ENCODE data around the gene RNF123.

Gene RNF123

GRCh38 chr3:49689046-49689907, at the start of gene RNF123, which contains the start of gene MST1:
TSS of gene RNF123 (plus strand) at chr3:49689557. CDS start at chr3:49691166, 1,609 bp downstream.
TSS of gene MST1 (minus strand) at chr3:49689474. CDS start at chr3:49688691, 783 bp downstream.
- peak; percentile 90 for DNase-seq (ENCODE audit: low read depth)

- no peak for DNase-seq (ENCODE audit: low read depth)
These were observed 48.1 kb upstream of the RNF123 start for GRCh38 chr3:49641292-49641691.

- DNase-seq (ENCODE audit: low read depth), result no peak
These were observed 47.2 kb upstream of the RNF123 start for GRCh38 chr3:49641921-49642707.

- DNase-seq (ENCODE audit: low read depth), result no peak
These were observed 46.6 kb upstream of the RNF123 start for GRCh38 chr3:49642708-49643145.

- no peak for DNase-seq (ENCODE audit: low read depth)
These were observed 44.7 kb upstream of the RNF123 start for GRCh38 chr3:49644684-49645083.

GRCh38 chr3:49646236-49646635, 43.1 kb upstream of the RNF123 start:
- no peak for DNase-seq (ENCODE audit: low read depth)

GRCh38 chr3:49647741-49648140, 41.6 kb upstream of the RNF123 start:
- DNase-seq (ENCODE audit: low read depth), result no peak

GRCh38 chr3:49648354-49649019, 40.9 kb upstream of the RNF123 start:
- no peak for DNase-seq (ENCODE audit: low read depth)

- no peak for DNase-seq (ENCODE audit: low read depth)
These were observed 39.8 kb upstream of the RNF123 start for GRCh38 chr3:49649576-49649975.

- DNase-seq (ENCODE audit: low read depth), result no peak
These were observed 39.2 kb upstream of the RNF123 start for GRCh38 chr3:49650177-49650576.

- DNase-seq (ENCODE audit: low read depth), result no peak
These were observed 38.7 kb upstream of the RNF123 start for GRCh38 chr3:49650637-49651036.

- no peak for DNase-seq (ENCODE audit: low read depth)
These were observed 37.0 kb upstream of the RNF123 start for GRCh38 chr3:49652218-49652902.

- DNase-seq (ENCODE audit: low read depth), result no peak
These were observed 36.4 kb upstream of the RNF123 start for GRCh38 chr3:49652903-49653415.

GRCh38 chr3:49653621-49654020, 35.7 kb upstream of the RNF123 start:
- DNase-seq (ENCODE audit: low read depth), result no peak

- DNase-seq (ENCODE audit: low read depth), result no peak
These were observed 35.1 kb upstream of the RNF123 start for GRCh38 chr3:49654176-49654825.

- no peak for DNase-seq (ENCODE audit: low read depth)
These were observed 34.3 kb upstream of the RNF123 start for GRCh38 chr3:49654955-49655556.

- no peak for DNase-seq (ENCODE audit: low read depth)
These were observed 33.5 kb upstream of the RNF123 start for GRCh38 chr3:49655731-49656285.

- no peak for DNase-seq (ENCODE audit: low read depth)
These were observed 32.7 kb upstream of the RNF123 start for GRCh38 chr3:49656541-49657112.

- DNase-seq (ENCODE audit: low read depth), result no peak
These were observed 32.0 kb upstream of the RNF123 start for GRCh38 chr3:49657208-49657915.

All from activated T-cell treated with anti-CD3 and anti-CD28 coated beads for 24 hours (primary cell).